Ishikawa (cell line): ENCODE results near the gene MDP1.

Source experiments
- RAD21 ChIP-seq: IDR thresholded peaks from 2 replicates; pipeline ENCODE4 v1.6.1; 2012; ENCODE audit warnings: low read depth
- TCF12 ChIP-seq: IDR thresholded peaks from 2 replicates; pipeline ENCODE4 v1.6.1; 2012; ENCODE audit warnings: low read depth

- TF ChIP-seq TCF12 (no peak), RAD21 (no peak)
Measured at GRCh38 chr14:24264298-24264697, 48.4 kb upstream of the MDP1 start.
